Esophagus muscularis mucosa (tissue), 4 donors: ENCODE data around the gene HCLS1. TPM values are rescaled to one million over a fixed set of nuclear protein-coding genes. Genes with fewer than 3 reads are reported as not detected.

Experiments used
- DNase-seq: peaks from one replicate; pipeline ENCODE4 v3.0.0-alpha.2; 2017; ENCODE audit errors: extremely low spot score
- H3K27ac ChIP-seq, 4 donors: fragments of 200-600 bp; sonication (generic); replicated peaks in 1 of 4; 1 replicate in 3 of 4; 2 replicates in 1 of 4; pipeline ENCODE4 v1.5.1; 2016 to 2019; ENCODE audit warnings: mild to moderate bottlenecking in 1 of 4
- H3K27me3 ChIP-seq, 4 donors: fragments of 200-600 bp; sonication (generic); one replicate each; pipeline versions ENCODE4 v1.5.1 to v1.6.0; 2016 to 2019
- H3K36me3 ChIP-seq, 4 donors: fragments of 200-600 bp; sonication (generic); one replicate each; pipeline ENCODE4 v1.5.1; 2016 to 2019
- H3K4me1 ChIP-seq, 4 donors: fragments of 200-600 bp; sonication (generic); one replicate each; pipeline ENCODE4 v1.5.1; 2016 to 2019
- H3K4me3 ChIP-seq, 4 donors: fragments of 200-600 bp; sonication (generic); 1 replicate in 2 of 4; 2 replicates in 2 of 4; pipeline ENCODE4 v1.5.1; 2016 to 2019; ENCODE audit warnings: mild to moderate bottlenecking in 4 of 4, moderate library complexity in 1 of 4
- H3K9me3 ChIP-seq, 4 donors: fragments of 200-600 bp; sonication (generic); 1 replicate in 3 of 4; 2 replicates in 1 of 4; pipeline ENCODE4 v1.5.1; 2016 to 2019
- EP300 ChIP-seq: sonication (generic); formaldehyde crosslinking; IDR thresholded peaks from one replicate; pipeline ENCODE4 v1.6.1; 2017; ENCODE audit warnings: antibody characterized with exemption
- POLR2A ChIP-seq: fragments of 450-650 bp; IDR thresholded peaks from one replicate; pipeline ENCODE4 v1.6.1; 2017; ENCODE audit warnings: antibody characterized with exemption, moderate library complexity, mild to moderate bottlenecking, low read depth
- POLR2AphosphoS5 ChIP-seq, 2 donors: sonication (generic); formaldehyde crosslinking; IDR thresholded peaks; one replicate each; pipeline ENCODE4 v1.6.1; 2017; ENCODE audit warnings: antibody characterized with exemption in 2 of 2
- WGBS: methylation state at CpG from one replicate; pipeline ENCODE4 v1.1.5; 2018; 5-methylcytosine and 5-hydroxymethylcytosine counted together
- intact Hi-C: fragments of 100-400 bp; cut with DNase I; formaldehyde crosslinking; loops from one replicate; pipeline ENCODE4 v1.15.1; 2023
- total RNA-seq, 4 donors: library from RNA; depleted of rRNA; stranded (reverse); fragments of >200 nt; gene quantifications; one replicate each; pipeline versions ENCODE4 v1.1.0 to v1.2.1, GENCODE V29; 2016
- TF ChIP-seq, protein P1 (sequence below), 3 experiments: fragments of 200-600 bp in 2 of 3; fragments of 450-650 bp in 1 of 3; sonication (generic) in 2 of 3; IDR thresholded peaks; one replicate each; pipeline ENCODE4 v1.5.1; 2017 to 2019; ENCODE audit warnings: antibody characterized with exemption in 3 of 3, mild to moderate bottlenecking in 2 of 3, moderate library complexity in 1 of 3

Gene HCLS1
- total RNA-seq, 4 donors from 2014 or later, result 20.5 to 71.7 (median 35.5) TPM

DNA sequence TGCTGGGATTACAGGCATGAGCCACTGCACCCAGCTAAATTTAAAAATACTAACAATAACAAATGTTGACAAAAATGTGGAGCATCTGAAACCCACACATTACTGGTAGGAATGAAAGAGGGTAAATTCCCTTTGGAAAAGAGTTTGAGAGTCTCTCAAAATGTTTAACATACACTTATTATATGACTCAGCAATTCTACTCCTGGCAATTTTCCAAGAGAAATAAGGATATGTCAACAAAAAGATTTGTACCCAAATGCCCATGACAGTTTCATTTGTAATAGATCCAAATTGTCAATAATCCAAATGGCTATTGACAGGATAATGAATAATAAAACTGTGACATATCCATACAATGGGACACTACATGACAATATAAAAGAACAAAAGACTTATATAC lies 9.0 kb downstream of the HCLS1 start:
- Histone ChIP-seq H3K4me3 (no peak overlapping the region), H3K4me1 (peaks cover 12 to 25% (median 23%) of the 10 kb centered on the region in 4 donors), H3K36me3 (peaks cover 0 to 5% (median 0%) of the 10 kb centered on the region in 4 donors), H3K9me3 (no peaks in the 10 kb centered on the region), H3K27ac (no peak overlapping the region), H3K27me3 (no peaks in the 10 kb centered on the region)
- DNase-seq, result no peak
- TF ChIP-seq POLR2A (no peak), EP300 (no peak), POLR2AphosphoS5 (IDR thresholded peaks at IDR 0.05) (no peak)
- TF ChIP-seq, protein P1, sequence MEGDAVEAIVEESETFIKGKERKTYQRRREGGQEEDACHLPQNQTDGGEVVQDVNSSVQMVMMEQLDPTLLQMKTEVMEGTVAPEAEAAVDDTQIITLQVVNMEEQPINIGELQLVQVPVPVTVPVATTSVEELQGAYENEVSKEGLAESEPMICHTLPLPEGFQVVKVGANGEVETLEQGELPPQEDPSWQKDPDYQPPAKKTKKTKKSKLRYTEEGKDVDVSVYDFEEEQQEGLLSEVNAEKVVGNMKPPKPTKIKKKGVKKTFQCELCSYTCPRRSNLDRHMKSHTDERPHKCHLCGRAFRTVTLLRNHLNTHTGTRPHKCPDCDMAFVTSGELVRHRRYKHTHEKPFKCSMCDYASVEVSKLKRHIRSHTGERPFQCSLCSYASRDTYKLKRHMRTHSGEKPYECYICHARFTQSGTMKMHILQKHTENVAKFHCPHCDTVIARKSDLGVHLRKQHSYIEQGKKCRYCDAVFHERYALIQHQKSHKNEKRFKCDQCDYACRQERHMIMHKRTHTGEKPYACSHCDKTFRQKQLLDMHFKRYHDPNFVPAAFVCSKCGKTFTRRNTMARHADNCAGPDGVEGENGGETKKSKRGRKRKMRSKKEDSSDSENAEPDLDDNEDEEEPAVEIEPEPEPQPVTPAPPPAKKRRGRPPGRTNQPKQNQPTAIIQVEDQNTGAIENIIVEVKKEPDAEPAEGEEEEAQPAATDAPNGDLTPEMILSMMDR (IDR thresholded peaks at IDR 0.05), result no peak
- intact Hi-C loops, result loop anchor here (10.0 kb wide), 1 partner anchor 107 kb away; the partner anchor contains the start of gene POLQ

DNA sequence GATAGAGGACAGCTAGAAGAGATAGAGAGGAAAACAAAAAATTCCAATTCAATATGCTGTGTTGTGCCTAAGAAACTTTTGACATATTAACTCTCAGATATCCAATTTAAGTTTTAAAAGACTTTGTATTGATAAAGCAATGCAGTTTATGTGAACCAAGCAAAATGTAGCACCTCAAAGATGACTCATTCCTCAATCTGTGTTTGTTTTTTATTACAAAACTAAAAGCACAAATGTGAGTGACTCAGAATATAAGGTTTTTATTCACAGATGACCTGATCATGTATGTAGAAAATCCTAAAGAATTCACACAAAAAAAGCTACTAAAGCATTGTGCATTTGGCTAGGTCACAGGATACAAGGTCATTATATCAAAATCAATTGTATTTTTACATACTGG lies 11.1 kb downstream of the HCLS1 start:
- DNase-seq, result no peak
- intact Hi-C loops, result loop anchor here (10.0 kb wide), 1 partner anchor 105 kb away; the partner anchor contains the start of gene POLQ
- Histone ChIP-seq H3K27me3 (no peaks in the 10 kb centered on the region), H3K4me3 (no peak overlapping the region), H3K36me3 (no peaks in the 10 kb centered on the region), H3K9me3 (no peaks in the 10 kb centered on the region), H3K4me1 (peaks cover 12 to 25% (median 23%) of the 10 kb centered on the region in 4 donors), H3K27ac (peak overlapping the region in 3 of 4 donors; percentile 64 to 78 (median 70))
- TF ChIP-seq POLR2A (no peak), POLR2AphosphoS5 (IDR thresholded peaks at IDR 0.05) (no peak), EP300 (no peak)
- TF ChIP-seq, protein P1 (IDR thresholded peaks at IDR 0.05), result no peak

DNA sequence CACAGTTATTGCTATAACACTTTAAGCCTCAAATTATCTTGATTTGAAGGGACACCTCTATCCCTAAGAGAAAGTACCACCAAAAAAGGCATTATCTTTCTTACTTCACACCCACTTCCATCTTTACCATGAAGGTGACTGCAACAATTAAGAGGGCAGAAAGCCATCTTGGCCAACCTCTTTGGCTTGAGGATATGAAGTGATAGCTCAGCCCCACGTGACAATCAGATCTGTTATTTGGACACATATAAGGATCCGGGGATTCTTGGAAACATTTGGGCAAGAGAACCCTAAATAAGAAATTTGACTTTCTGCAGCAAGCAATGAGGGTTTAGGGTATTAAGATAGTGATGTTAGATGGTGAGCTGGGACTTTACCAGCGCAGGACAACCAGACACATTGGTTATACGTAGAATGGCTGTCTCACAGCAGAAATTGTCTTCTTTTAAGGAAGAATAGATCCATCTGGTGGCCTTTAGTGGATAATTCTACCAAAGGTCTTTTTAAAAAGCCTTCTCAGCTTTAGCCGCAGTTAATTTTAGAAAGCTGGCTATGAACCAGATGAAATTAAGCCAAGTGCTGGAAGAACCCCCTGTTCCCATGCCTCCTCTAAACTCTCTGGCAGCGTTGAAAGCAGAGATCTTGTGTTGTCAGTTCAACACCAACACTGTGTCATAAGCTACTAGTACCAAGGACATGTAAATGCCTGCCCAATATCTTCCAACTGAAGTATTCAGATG lies 12.3 kb downstream of the HCLS1 start:
- no peak for DNase-seq
- Histone ChIP-seq H3K4me3 (no peak overlapping the region), H3K27me3 (no peaks in the 10 kb centered on the region), H3K36me3 (no peaks in the 10 kb centered on the region), H3K9me3 (no peaks in the 10 kb centered on the region), H3K4me1 (peaks cover 12 to 30% (median 24%) of the 10 kb centered on the region in 4 donors), H3K27ac (peak overlapping the region; percentile 53 to 78 (median 67))
- WGBS, result 45% methylated on average over 6 of the region's 6 CpGs
- intact Hi-C loops, result no loop called here
- TF ChIP-seq POLR2A (no peak), POLR2AphosphoS5 (IDR thresholded peaks at IDR 0.05) (peak; percentile 66 to 72), EP300 (no peak)
- TF ChIP-seq, protein P1 (IDR thresholded peaks at IDR 0.05), result peak in 2 of 3 experiments; percentile 29 to 33

DNA sequence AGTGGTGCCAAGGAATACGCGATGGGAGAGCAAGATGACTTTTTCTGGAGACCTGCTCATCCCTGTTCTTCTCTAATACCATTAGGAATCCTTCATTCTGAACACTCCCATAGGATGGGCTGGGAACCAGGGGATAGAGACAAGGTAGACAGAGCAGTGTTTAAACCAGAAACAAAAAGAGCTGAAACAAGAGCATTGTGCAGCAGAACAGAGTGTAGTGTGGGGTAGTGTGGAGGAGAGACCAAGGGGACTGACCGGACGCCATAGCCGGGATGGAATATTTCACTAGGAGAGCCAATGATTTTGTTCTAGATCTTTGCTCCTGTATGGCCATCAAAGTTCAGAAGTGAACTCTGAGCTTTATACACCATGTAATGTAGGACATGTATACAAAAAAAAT lies 15.6 kb downstream of the HCLS1 start:
- H3K36me3 ChIP-seq, result peaks cover 0 to 4% (median 0%) of the 10 kb centered on the region in 4 donors
- no peaks in the 10 kb centered on the region for H3K27me3 ChIP-seq
- DNase-seq, result peak; percentile 31
- intact Hi-C loops, result no loop called here
- H3K4me3 ChIP-seq, result no peak overlapping the region
- 93% methylated on average over 5 of the region's 5 CpGs for WGBS
- peaks cover 12 to 31% (median 24%) of the 10 kb centered on the region in 4 donors for H3K4me1 ChIP-seq
- no peaks in the 10 kb centered on the region for H3K9me3 ChIP-seq
- no peak overlapping the region for H3K27ac ChIP-seq
- TF ChIP-seq POLR2A (no peak), EP300 (no peak), POLR2AphosphoS5 (IDR thresholded peaks at IDR 0.05) (no peak)
- TF ChIP-seq, protein P1 (IDR thresholded peaks at IDR 0.05), result no peak
